Activated naive CD4-positive, alpha-beta T cell treated with anti-CD3 and anti-CD28 coated beads, Interleukin-2, amount 50 U/mL, for 16 hours (primary cell): ENCODE data around the gene SCAANT1.

ENCODE experiments used
- DNase-seq: peaks from one replicate; pipeline ENCODE4 v3.0.0-alpha.2; 2020

SCAANT1 gene

DNA sequence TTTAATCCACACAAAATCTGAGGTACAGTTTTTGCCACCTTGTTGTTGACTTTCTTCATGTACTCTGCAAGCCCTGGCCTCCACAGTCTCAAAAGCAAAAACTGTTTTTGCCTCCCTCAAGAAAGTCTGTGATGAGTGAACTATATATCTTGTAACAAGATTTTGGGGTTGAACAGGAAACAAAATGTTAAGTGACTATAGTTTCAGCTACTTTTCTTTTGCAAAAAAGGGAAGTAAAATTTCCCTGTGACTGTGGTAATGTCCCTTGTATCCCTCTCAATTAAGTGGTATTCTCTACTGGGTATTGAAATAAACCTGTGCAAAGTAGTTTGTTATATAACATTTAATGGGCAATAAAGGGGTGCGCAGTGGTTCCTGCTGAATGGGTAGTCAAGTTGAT, 21.3 kb upstream of the SCAANT1 start:
- DNase-seq, result no peak

GRCh38 chr3:63932509-63933212, 20.5 kb upstream of the SCAANT1 start:
- DNase-seq, result no peak

- no peak for DNase-seq
These were observed 19.1 kb upstream of the SCAANT1 start for GRCh38 chr3:63931290-63931689.

DNA sequence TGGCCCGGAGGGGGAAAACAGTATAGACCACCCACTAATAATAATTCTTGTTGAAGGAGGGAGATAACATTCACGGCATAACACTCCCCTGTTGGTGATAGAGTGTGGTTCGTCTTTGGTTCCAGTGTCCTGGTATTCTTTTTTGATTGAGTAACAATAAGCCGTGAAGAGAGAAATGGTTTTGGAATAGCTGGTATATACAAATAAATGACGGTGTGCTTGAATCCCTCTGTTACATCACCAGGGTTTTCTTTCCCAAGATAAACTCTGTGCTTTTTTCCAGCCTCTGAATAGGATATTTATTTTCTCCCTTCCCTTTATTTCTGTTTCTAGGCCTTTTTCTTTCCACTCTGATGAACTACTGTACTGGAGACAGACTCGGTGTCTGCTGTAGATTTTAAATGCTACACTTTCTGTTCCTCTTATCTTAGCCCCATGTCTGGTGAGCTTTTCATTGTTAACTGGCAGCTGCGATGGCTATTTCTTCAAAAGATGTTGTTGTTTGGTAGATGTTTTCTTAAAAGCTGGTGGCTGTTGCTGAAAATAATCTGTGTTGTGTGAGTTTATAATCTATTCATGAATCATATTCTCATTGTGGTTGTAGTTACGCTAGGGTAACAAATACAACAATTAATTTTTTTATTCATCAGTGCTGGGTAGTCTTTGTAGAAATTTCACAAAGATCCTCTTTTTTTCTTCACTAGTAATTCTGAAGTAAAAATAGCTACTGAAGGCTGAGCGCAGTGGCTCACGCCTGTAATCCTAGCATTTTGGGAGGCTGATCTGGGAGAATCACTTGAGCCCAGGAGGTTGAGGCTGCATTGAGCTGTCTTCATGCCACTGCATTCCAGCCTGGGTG, 15.5 kb upstream of the SCAANT1 start:
- no peak for DNase-seq

DNA sequence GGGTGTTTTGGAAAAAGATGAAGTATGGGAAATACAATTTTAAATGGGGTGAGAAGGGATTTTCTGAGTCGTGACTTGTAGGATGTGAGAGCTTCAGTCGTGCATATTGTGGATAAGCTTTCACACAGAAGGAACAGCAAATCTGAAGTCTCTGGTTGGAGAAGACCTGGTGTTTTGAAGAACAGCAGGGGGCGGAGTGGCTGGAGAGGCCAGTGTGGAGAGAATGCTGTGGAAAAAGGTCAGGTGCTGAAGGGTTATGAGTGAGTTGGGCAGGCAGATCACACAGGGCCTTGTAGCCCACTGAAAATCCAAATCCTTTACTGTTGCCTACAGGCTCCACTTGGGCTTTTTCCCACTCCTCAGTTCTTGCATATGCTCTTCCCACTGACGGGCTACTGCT, 14.1 kb upstream of the SCAANT1 start:
- DNase-seq, result no peak

DNA sequence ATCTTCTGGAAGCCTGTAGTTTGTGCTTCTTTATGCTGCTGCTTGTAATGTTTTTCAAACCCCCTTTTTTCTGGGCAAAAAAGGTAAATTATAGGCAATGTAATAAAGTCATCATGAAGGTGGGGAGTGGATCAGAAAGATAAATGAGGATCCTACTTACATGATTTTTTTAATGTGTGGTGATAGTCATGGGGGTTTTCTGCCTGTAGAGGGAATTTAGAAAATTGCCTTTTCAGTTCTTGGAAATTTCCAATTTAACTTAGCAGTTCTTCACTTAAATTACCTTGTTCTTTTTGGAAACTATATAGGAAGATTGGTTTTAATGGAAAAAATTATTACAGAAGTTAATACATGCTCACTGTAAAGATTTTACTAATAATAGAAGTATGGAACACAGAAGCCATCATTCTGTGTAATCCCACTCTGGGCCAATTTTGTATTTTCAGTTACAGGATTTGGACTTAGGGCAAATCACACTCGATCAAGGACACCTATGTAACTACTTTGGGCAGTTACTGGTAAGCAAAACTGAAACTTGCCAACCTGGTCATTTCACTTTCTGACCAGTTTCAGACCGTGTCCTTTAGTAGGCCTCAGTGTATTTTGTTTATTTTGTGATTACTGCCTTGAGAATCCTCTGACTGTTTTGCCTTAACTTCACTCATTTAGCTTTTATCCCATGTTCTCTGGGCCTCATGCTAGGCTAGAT, 10.5 kb upstream of the SCAANT1 start:
- no peak for DNase-seq

- no peak for DNase-seq
These were observed 9.7 kb upstream of the SCAANT1 start for GRCh38 chr3:63921741-63922482.

DNA sequence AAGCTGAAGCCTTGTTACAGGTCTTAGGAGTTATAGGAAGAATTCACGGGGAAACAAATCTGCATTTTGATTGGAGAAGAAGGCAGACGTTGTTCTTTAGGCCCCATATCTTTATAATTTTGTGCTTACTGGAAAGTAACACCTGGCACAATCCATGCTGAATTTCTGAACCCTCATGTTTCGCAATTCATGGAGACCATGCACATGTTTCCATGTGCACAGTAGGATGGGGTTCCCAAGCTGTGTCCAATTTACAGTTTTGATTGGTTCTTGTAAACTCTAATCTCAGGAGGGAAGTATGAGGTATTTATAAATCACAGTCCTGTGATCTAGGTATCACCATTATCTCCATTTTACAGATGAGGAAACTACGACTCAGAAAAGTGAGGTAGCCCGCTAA, 7.8 kb upstream of the SCAANT1 start:
- DNase-seq, result no peak

- no peak for DNase-seq
These were observed 6.1 kb upstream of the SCAANT1 start for GRCh38 chr3:63918321-63918720.

DNA sequence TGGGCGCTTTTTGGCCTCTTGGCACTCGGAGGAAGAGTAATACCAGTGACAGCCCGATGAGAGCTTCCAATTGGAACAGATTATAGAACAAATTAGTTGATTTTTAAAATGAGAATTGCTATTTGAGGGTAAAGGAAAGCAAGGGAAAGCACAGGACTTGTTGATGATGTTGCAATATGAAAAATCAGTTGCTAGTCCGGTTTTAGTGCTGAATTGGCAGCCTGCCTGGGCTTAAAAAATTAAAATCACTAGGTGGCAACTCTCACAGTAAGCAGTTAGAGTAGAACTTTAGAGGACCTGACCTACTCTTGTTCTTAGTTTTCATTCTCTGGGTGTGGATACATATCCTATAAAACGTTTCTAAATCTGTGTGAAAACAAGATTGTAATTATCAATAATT, 2.1 kb upstream of the SCAANT1 start:
- no peak for DNase-seq

GRCh38 chr3:63912768-63913588, 795 bp upstream of the SCAANT1 start:
- peak; percentile 56 for DNase-seq

DNA sequence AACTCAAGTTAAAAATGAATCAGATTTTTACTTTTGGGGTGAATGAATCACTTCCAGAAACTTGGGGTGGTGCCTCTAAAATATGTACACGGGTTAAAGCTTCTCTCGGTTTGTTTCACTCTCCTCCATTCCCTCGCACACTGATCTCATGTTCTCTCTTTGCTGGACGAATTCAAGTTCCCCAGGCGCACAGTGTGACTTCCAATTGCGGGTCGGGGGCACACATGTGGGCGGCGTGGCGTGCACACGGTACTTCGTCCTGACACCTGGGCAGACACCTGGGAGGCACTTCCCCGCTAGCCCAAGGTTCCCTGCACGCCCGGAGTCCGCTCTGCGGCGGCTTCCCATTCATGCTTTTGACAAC, 692 bp downstream of the SCAANT1 start:
- DNase-seq, result no peak

- no peak for DNase-seq
These were observed 1.3 kb downstream of the SCAANT1 start for GRCh38 chr3:63910891-63911290.

- DNase-seq, result no peak
These were observed 2.2 kb downstream of the SCAANT1 start for GRCh38 chr3:63910001-63910400.

GRCh38 chr3:63909431-63909830, 2.8 kb downstream of the SCAANT1 start:
- no peak for DNase-seq

- no peak for DNase-seq
These were observed 3.4 kb downstream of the SCAANT1 start for GRCh38 chr3:63908776-63909175.

DNA sequence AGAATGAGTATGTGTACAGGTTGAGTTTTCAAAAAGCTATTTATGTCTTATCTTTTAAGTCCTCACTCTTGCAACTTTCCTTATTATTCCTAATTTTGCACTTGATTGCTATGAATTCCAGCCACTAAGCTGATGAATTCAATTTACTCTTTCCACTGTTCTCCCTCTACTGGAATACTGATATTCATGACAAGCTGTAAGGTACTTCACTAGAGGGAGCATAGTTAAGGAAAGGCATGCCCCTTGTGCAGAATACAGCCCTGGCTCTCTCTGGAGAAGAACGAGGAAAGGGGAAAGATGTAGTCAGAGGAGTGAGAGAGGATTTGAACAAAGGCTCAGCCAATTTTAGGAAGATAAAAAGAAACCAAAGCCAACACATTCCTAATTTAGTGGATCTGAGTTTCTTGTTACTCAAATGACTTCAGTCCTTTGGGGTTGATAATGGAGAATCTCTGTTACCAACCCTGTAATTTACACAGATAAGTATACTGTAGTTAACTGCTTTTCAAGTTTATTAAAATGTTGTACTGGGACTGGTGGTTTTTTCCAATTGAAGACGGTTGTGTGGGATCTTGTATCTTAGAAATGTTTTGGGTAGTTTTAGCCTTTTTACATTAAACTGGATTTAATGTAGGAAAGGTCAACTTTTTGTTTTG, 4.0 kb downstream of the SCAANT1 start:
- DNase-seq, result no peak

DNA sequence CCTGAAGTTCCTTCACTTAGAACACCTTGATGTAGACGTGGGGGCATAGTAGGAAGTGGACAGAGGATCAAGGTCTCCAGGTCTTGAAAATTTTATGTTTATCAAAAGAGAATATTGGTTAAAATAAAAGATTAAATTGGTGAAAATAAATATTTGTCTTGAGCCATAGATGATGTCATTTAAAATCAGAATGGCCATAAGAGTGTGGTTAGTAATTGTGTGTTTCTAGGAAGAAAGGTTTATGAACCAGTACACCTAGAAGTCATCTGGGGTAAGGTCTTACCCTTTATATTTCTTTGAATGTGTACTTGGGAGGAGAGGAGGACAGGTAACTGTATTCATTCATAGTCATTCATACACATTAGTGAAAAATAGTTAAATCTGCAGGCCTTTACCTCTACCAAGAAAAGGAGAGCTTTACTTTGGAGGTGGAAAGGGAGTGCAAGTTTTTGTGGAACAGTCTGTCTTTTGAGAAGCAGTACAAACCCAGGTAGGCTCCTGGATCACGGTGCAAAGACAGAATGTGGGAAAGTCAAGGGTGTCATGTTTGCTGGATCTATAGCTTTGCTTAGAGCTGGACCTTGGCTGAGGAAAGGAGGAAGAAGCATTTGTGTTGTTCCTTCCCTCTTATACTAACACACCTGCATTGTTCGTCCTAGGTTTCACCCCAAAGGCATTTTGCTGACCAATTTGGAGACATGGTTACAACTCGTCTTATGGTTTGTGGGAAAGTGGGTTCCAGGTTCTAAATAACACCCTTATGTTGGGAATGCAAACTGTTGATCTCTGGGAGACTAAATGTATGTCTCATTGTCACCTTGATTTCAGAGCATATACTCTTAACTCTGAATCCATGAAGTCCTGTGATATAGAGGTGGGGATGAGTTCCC, 6.2 kb downstream of the SCAANT1 start:
- no peak for DNase-seq

DNA sequence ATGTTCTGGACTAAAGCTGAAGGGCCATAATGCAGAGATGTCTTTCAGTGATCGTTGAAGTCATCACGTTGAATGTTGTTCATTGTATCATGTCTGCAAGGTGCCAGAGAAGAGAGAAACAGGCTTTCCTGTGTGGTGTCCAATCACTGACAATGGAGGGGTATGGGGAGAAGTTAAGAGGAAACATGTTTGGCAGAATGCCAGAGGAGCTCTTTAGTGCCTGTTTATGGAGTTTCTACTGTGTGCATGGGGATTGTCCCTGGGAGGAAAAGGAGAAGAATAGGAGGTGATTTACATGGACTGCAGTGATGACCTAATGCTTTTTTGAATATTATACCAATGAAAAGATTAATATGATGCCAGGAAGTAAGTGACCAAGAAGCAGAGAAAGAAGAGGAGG, 11.7 kb downstream of the SCAANT1 start:
- DNase-seq, result no peak

DNA sequence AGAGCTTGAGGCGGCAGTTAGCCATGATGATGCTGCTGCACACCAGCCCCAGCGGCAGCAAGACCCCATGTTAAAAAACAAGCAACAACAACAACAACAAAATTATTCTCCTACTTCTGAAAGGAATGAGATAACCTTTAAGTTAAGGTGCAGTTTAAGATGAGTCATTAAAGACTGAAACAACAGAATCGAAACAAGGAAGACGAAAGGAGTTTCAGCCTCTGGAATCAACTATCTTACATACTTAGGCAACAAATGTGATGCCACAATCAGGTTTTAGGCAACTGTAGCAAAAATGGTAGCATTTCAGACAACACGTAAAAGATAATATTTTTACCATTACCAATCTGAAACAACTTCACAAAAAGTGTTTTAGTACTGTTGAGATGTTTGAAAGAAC, 12.2 kb downstream of the SCAANT1 start:
- DNase-seq, result no peak
